ENCODE results near the gene NOL12.

Gene NOL12

GRCh38 chr22:37640591-37641560 lies 45.3 kb upstream of the NOL12 start:
- Histone ChIP-seq H3K4me3 (peak overlapping the region; percentile 79), H3K27ac (peak overlapping the region in 1 of 2 donors; percentile 78)
- TF ChIP-seq CTCF (IDR thresholded peaks at IDR 0.05): no peak
- no peak for DNase-seq (ENCODE audit: low spot score)

GRCh38 chr22:37641561-37641949 lies 44.6 kb upstream of the NOL12 start:
- peak overlapping the region in 1 of 2 donors; percentile 78 for H3K27ac ChIP-seq
- no peak for DNase-seq (ENCODE audit: low spot score)
- H3K4me3 ChIP-seq: no peak overlapping the region
- TF ChIP-seq CTCF (IDR thresholded peaks at IDR 0.05): no peak

- peak; percentile 87 for TF ChIP-seq CTCF (IDR thresholded peaks at IDR 0.05)
- no peak for DNase-seq (ENCODE audit: low spot score)
- Histone ChIP-seq H3K27ac (no peak overlapping the region), H3K4me3 (no peak overlapping the region)
Measured at GRCh38 chr22:37643225-37643847, 42.8 kb upstream of the NOL12 start.

GRCh38 chr22:37647317-37647716 lies 38.8 kb upstream of the NOL12 start:
- no peak overlapping the region for H3K27ac ChIP-seq

GRCh38 chr22:37647928-37648327 lies 38.2 kb upstream of the NOL12 start:
- Histone ChIP-seq H3K4me3 (no peak overlapping the region), H3K27ac (no peak overlapping the region)
- TF ChIP-seq CTCF (IDR thresholded peaks at IDR 0.05): no peak
- DNase-seq (ENCODE audit: low spot score): no peak

More at GRCh38 chr22:37647317-37647716, 38.8 kb upstream of the NOL12 start:
- no peak for DNase-seq (ENCODE audit: low spot score)
- no peak for TF ChIP-seq CTCF (IDR thresholded peaks at IDR 0.05)
- H3K4me3 ChIP-seq: no peak overlapping the region

- H3K27ac ChIP-seq: no peak overlapping the region
- TF ChIP-seq CTCF (IDR thresholded peaks at IDR 0.05): no peak
- DNase-seq (ENCODE audit: low spot score): no peak
- no peak overlapping the region for H3K4me3 ChIP-seq
Measured at GRCh38 chr22:37650463-37651136, 35.5 kb upstream of the NOL12 start.
